Hematopoietic multipotent progenitor cell treated with erythropoietin and hydrocortisone succinate and interleukin-3 and kit ligand, for 8 days (in vitro differentiated cells): ENCODE results near the gene WDFY2.

Experiments
- DNase-seq: peaks from one replicate; pipeline ENCODE4 v3.0.0-alpha.2; 2015

Gene WDFY2

GRCh38 chr13:51777921-51778320 lies 193.7 kb downstream of the WDFY2 start:
- DNase-seq: no peak

- no peak for DNase-seq
These were observed 194.1 kb downstream of the WDFY2 start for GRCh38 chr13:51778392-51778791.

- no peak for DNase-seq
These were observed 195.8 kb downstream of the WDFY2 start for GRCh38 chr13:51780099-51780498.

GRCh38 chr13:51781246-51782022 lies 197.2 kb downstream of the WDFY2 start:
- DNase-seq: peak; percentile 48

- DNase-seq: no peak
These were observed 197.9 kb downstream of the WDFY2 start for GRCh38 chr13:51782026-51782710.

- DNase-seq: no peak
These were observed 199.3 kb downstream of the WDFY2 start for GRCh38 chr13:51783428-51784094.

- DNase-seq: no peak
These were observed 199.8 kb downstream of the WDFY2 start for GRCh38 chr13:51784097-51784496.

- peak; percentile 92 for DNase-seq
These were observed 201.6 kb downstream of the WDFY2 start for GRCh38 chr13:51785712-51786424.

GRCh38 chr13:51786425-51787265 lies 202.4 kb downstream of the WDFY2 start:
- no peak for DNase-seq

GRCh38 chr13:51793570-51794271 lies 209.5 kb downstream of the WDFY2 start:
- peak; percentile 65 for DNase-seq

GRCh38 chr13:51794964-51795363 lies 210.7 kb downstream of the WDFY2 start:
- no peak for DNase-seq

GRCh38 chr13:51795419-51795818 lies 211.2 kb downstream of the WDFY2 start:
- no peak for DNase-seq

GRCh38 chr13:51796546-51796945 lies 212.3 kb downstream of the WDFY2 start:
- no peak for DNase-seq

- peak; percentile 70 for DNase-seq
These were observed 213.6 kb downstream of the WDFY2 start for GRCh38 chr13:51797664-51798488.

GRCh38 chr13:51799261-51799660 lies 215.0 kb downstream of the WDFY2 start:
- DNase-seq: no peak

GRCh38 chr13:51800486-51800885 lies 216.2 kb downstream of the WDFY2 start:
- DNase-seq: no peak

GRCh38 chr13:51801631-51802099 lies 217.4 kb downstream of the WDFY2 start:
- no peak for DNase-seq

GRCh38 chr13:51802631-51803418 lies 218.6 kb downstream of the WDFY2 start:
- DNase-seq: no peak

GRCh38 chr13:51803422-51804294 lies 219.4 kb downstream of the WDFY2 start, which contains the start of gene DHRS12:
TSS of gene DHRS12 (minus strand) at chr13:51804163. CDS start at chr13:51799659, 4,504 bp downstream.
- DNase-seq: peak; percentile 93
